Stomach (tissue), 9 donors: ENCODE results near the gene ALG1. TPM values are rescaled to one million over a fixed set of nuclear protein-coding genes. Genes with fewer than 3 reads are reported as not detected.
A peak's percentile ranks its signal among the peaks of the same experiment; 100 is the strongest.

ENCODE experiments used
- DNase-seq, 2 donors: peaks; one replicate each; pipeline versions ENCODE4 v3.0.0 to v3.0.0-alpha.2; 2013 to 2019
- H3K27ac ChIP-seq, 5 donors: fragments of 200-600 bp in 4 of 5; sonication (generic) in 4 of 5; one replicate each; pipeline ENCODE4 v1.5.1; 2013 to 2019; ENCODE audit warnings: mild to moderate bottlenecking in 1 of 5, moderate library complexity in 1 of 5
- H3K27me3 ChIP-seq, 3 donors: fragments of 200-600 bp; sonication (generic); one replicate each; pipeline ENCODE4 v1.5.1; 2017 to 2019; ENCODE audit warnings: mixed run types in 1 of 3
- H3K36me3 ChIP-seq, 4 donors: fragments of 200-600 bp; sonication (generic); 1 replicate in 3 of 4; 2 replicates in 1 of 4; pipeline ENCODE4 v1.5.1; 2016 to 2019
- H3K4me1 ChIP-seq, 4 donors: fragments of 200-600 bp; sonication (generic); one replicate each; pipeline ENCODE4 v1.5.1; 2016 to 2019
- H3K4me3 ChIP-seq, 4 donors: fragments of 200-600 bp; sonication (generic) in 3 of 4; one replicate each; pipeline ENCODE4 v1.5.1; 2016 to 2019; ENCODE audit warnings: mild to moderate bottlenecking in 1 of 4
- H3K9me3 ChIP-seq, 4 donors: fragments of 200-600 bp; sonication (generic); one replicate each; pipeline ENCODE4 v1.5.1; 2016 to 2019
- EP300 ChIP-seq: sonication (generic); formaldehyde crosslinking; IDR thresholded peaks from one replicate; pipeline ENCODE4 v1.6.1; 2017; ENCODE audit warnings: antibody characterized with exemption
- POLR2A ChIP-seq, 4 donors: fragments of 450-650 bp; IDR thresholded peaks; one replicate each; pipeline ENCODE4 v1.6.1; 2016; ENCODE audit warnings: antibody characterized with exemption in 4 of 4, control low read depth in 2 of 4, mild to moderate bottlenecking in 1 of 4, moderate library complexity in 1 of 4
- POLR2AphosphoS5 ChIP-seq, 3 donors: sonication (generic); formaldehyde crosslinking; IDR thresholded peaks; one replicate each; pipeline ENCODE4 v1.6.1; 2016; ENCODE audit warnings: antibody characterized with exemption in 3 of 3
- WGBS, 5 donors: extraction: QIAGEN DNeasy Blood & Tissue Kit in 3 of 5; methylation state at CpG; one replicate each; pipeline versions ENCODE4 v1.1.5 to v1.1.7; 2013 to 2018; 5-methylcytosine and 5-hydroxymethylcytosine counted together
- intact Hi-C: fragments of 100-400 bp; cut with DNase I; formaldehyde crosslinking; loops from one replicate; pipeline ENCODE4 v1.15.1; 2023; ENCODE audit warnings: low total_unique reads
- polyA plus RNA-seq, 3 donors: library from polyadenylated mRNA; stranded (reverse); fragments of 200-250 nt; gene quantifications; one replicate each; pipeline ENCODE4 v1.2.3, GENCODE V29; 2013
- total RNA-seq, 5 donors: library from RNA; depleted of rRNA; stranded (reverse); fragments of >200 nt; gene quantifications; one replicate each; pipeline versions ENCODE4 v1.1.0 to v1.2.3, GENCODE V29; 2014 to 2016
- TF ChIP-seq, protein P1 (sequence below), 7 experiments: fragments of 450-650 bp in 4 of 7; fragments of 200-600 bp in 3 of 7; sonication (generic) in 3 of 7; IDR thresholded peaks; one replicate each; pipeline ENCODE4 v1.5.1; 2016 to 2019; ENCODE audit warnings: antibody characterized with exemption in 7 of 7, control low read depth in 2 of 7, mild to moderate bottlenecking in 1 of 7
- donor health status: healthy with polysubstance abuse.
- donor health status: Bipolar disorder and iron deficiency.
- donor health status: healthy.

The ALG1 gene
- total and polyA plus RNA-seq, 8 donors = 4.5 to 53.9 (median 17.6) TPM

DNA sequence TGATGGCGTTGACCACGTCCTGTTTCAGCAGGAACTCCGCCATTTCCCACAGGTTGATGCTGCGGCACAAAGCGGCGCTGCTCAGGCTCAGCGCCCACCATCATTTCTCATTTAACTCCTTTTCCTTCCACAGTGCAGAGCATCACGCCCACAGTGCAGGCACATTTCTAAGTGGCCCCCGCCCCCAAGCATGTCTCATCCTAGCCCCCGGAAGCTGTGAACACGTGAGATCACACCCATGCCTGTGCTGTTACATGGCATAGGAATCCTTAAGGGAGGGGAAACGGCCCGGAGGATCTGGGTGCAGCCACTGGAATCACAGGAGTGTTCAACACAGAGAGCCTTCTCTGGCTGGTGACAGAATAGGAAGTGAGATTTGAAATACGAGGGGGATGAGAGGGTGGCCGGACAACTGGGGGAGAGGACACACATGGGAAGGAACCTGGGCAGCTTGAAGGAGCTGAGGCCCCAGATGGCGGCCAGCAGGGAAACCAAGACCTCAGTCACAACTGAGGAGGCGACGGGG, 42.6 kb upstream of the ALG1 start:
- Histone ChIP-seq H3K27me3 (no peaks in the 10 kb centered on the region), H3K36me3 (peaks cover 18 to 56% (median 50%) of the 10 kb centered on the region in 4 donors), H3K4me1 (peaks cover 22 to 37% (median 30%) of the 10 kb centered on the region in 4 donors), H3K9me3 (no peaks in the 10 kb centered on the region), H3K4me3 (no peak overlapping the region), H3K27ac (no peak overlapping the region)
- intact Hi-C loops = no loop called here
- TF ChIP-seq EP300 = no peak
- no peak for TF ChIP-seq POLR2AphosphoS5 (IDR thresholded peaks at IDR 0.05)
- no peak for TF ChIP-seq POLR2A (IDR thresholded peaks at IDR 0.05)
- TF ChIP-seq, protein P1, sequence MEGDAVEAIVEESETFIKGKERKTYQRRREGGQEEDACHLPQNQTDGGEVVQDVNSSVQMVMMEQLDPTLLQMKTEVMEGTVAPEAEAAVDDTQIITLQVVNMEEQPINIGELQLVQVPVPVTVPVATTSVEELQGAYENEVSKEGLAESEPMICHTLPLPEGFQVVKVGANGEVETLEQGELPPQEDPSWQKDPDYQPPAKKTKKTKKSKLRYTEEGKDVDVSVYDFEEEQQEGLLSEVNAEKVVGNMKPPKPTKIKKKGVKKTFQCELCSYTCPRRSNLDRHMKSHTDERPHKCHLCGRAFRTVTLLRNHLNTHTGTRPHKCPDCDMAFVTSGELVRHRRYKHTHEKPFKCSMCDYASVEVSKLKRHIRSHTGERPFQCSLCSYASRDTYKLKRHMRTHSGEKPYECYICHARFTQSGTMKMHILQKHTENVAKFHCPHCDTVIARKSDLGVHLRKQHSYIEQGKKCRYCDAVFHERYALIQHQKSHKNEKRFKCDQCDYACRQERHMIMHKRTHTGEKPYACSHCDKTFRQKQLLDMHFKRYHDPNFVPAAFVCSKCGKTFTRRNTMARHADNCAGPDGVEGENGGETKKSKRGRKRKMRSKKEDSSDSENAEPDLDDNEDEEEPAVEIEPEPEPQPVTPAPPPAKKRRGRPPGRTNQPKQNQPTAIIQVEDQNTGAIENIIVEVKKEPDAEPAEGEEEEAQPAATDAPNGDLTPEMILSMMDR (IDR thresholded peaks at IDR 0.05) = no peak
- DNase-seq = no peak
- WGBS, 5 donors = 90 to 92% (median 91%) methylated on average over 18 of the region's 18 CpGs

DNA sequence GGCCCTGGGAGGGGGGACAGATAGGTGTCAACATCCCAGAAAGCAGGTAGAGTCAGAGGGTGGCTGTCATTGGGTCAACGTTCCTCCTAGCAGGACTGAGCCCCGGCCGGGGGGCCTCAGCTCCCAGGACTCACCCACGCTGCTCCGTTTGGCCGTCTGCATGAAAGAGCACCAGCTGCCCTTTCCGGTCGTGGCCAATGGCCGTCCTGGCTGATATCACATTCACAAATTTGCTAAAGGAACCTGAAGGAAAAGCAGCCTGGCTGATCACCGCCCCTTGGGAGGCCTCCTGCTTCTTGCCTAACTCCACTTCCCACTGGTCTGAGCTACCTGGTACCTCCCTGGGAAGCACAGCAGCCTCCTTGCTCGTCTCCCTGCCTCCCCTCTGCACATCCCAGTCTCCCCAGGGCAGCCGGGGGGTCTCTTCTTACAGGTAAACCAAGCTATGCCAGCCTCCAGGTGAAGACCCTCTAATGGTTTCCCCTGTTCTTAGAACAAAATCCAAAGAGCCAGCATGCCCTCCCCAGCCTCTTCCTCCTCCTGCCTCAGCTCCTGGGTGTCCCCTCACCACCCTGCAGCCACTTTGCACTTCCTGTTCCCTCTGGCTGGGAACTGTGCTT, 41.3 kb upstream of the ALG1 start:
- peaks cover 23 to 37% (median 33%) of the 10 kb centered on the region in 4 donors for H3K4me1 ChIP-seq
- no peak for DNase-seq
- no peak overlapping the region for H3K4me3 ChIP-seq
- intact Hi-C loops = no loop called here
- H3K27me3 ChIP-seq = no peaks in the 10 kb centered on the region
- H3K27ac ChIP-seq = no peak overlapping the region
- WGBS, 5 donors = 77 to 90% (median 86%) methylated on average over 8 to 12 of the region's 12 CpGs
- peaks cover 18 to 56% (median 48%) of the 10 kb centered on the region in 4 donors for H3K36me3 ChIP-seq
- no peaks in the 10 kb centered on the region for H3K9me3 ChIP-seq
- TF ChIP-seq POLR2AphosphoS5 (IDR thresholded peaks at IDR 0.05) (no peak), EP300 (no peak), POLR2A (IDR thresholded peaks at IDR 0.05) (no peak)
- TF ChIP-seq, protein P1 (IDR thresholded peaks at IDR 0.05) = no peak

DNA sequence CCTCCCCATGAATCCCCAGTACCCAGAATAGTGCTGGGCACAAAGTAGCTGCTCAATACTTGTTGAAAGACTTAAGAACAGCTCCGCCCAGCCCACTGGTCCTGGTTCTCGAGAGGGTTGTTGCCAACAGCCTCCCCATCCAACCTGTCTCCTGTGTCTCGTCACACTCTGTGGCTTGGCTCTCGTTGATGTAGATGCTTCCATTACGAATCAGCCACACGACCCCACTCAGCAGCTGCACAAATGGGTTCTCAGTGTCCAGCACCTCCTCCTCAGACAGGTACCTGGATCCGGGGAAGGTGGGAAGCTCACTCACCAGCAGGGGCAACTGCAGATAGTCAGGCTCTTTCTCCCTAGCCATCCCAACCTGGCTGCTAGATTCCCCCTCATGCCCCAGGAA, 40.0 kb upstream of the ALG1 start:
- no peak overlapping the region for H3K4me3 ChIP-seq
- H3K36me3 ChIP-seq = peaks cover 18 to 53% (median 45%) of the 10 kb centered on the region in 4 donors
- no peak overlapping the region for H3K27ac ChIP-seq
- no peak for DNase-seq
- peaks cover 25 to 46% (median 44%) of the 10 kb centered on the region in 4 donors for H3K4me1 ChIP-seq
- 79 to 88% (median 86%) methylated on average over 7 of the region's 7 CpGs for WGBS, 5 donors
- no peak for TF ChIP-seq POLR2A (IDR thresholded peaks at IDR 0.05)
- TF ChIP-seq, protein P1 (IDR thresholded peaks at IDR 0.05) = no peak
- no peak for TF ChIP-seq EP300
- no peak for TF ChIP-seq POLR2AphosphoS5 (IDR thresholded peaks at IDR 0.05)
- no peaks in the 10 kb centered on the region for H3K27me3 ChIP-seq
- no peaks in the 10 kb centered on the region for H3K9me3 ChIP-seq
- intact Hi-C loops = no loop called here

DNA sequence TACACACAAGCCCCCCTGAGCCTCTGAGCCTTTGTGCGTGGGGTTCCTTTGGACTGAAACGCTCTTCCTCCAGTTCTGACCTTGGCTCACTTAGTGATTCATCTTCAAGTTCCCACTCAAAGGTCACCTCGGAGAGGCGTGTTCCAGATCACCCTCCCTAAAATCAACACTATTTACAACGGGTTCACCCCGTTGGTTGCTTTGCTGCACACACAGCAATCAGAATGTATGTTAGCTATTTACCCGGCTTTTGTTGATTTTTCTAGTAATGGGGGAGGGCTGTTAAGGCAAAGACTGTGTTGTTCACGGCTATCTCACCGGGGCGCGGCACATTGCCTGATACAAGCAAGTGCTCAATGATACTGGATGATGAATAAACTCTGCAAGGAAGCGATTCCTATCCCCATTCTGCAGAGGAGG, 38.9 kb upstream of the ALG1 start:
- TF ChIP-seq POLR2A (IDR thresholded peaks at IDR 0.05) (no peak), EP300 (no peak), POLR2AphosphoS5 (IDR thresholded peaks at IDR 0.05) (peak in 1 of 3 donors; percentile 63)
- TF ChIP-seq, protein P1 (IDR thresholded peaks at IDR 0.05) = no peak
- peak; percentile 40 to 77 for DNase-seq
- intact Hi-C loops = no loop called here
- Histone ChIP-seq H3K27me3 (no peaks in the 10 kb centered on the region), H3K4me1 (peaks cover 25 to 50% (median 46%) of the 10 kb centered on the region in 4 donors), H3K36me3 (peaks cover 9 to 42% (median 33%) of the 10 kb centered on the region in 4 donors), H3K27ac (peak overlapping the region; percentile 81 to 88 (median 84)), H3K9me3 (no peaks in the 10 kb centered on the region), H3K4me3 (peak overlapping the region; percentile 66 to 98 (median 90))
- WGBS, 5 donors = 16 to 34% (median 20%) methylated on average over 11 to 12 of the region's 12 CpGs
